Measurements from ENCODE around the gene KANSL3. TPM values are rescaled to one million over a fixed set of nuclear protein-coding genes. Genes with fewer than 3 reads are reported as not detected.

Gene KANSL3
- total and polyA plus RNA-seq, 2 experiments from 2014 or later, result 8.9 to 31.4 TPM

DNA sequence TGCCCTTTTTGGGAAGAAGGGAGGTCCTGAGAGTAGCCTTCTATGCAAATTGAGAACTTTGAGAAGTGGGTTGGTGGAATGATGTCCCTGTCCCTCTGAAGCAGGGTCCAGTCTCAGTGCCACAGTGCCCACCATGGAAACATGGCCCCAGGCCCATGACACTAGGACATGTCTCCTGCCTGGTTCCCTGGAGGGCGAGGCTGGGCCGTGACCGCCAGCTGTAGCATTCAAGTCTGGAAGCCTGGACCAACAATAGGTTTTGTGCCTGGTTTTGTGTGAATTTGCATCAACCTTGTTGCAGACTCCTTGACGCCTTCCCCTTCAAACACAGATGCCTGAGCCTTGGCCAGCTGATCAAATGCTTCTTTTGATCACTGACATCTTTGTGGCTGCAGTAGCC lies 74.1 kb downstream of the KANSL3 start (continued):
- TF ChIP-seq, protein P1, sequence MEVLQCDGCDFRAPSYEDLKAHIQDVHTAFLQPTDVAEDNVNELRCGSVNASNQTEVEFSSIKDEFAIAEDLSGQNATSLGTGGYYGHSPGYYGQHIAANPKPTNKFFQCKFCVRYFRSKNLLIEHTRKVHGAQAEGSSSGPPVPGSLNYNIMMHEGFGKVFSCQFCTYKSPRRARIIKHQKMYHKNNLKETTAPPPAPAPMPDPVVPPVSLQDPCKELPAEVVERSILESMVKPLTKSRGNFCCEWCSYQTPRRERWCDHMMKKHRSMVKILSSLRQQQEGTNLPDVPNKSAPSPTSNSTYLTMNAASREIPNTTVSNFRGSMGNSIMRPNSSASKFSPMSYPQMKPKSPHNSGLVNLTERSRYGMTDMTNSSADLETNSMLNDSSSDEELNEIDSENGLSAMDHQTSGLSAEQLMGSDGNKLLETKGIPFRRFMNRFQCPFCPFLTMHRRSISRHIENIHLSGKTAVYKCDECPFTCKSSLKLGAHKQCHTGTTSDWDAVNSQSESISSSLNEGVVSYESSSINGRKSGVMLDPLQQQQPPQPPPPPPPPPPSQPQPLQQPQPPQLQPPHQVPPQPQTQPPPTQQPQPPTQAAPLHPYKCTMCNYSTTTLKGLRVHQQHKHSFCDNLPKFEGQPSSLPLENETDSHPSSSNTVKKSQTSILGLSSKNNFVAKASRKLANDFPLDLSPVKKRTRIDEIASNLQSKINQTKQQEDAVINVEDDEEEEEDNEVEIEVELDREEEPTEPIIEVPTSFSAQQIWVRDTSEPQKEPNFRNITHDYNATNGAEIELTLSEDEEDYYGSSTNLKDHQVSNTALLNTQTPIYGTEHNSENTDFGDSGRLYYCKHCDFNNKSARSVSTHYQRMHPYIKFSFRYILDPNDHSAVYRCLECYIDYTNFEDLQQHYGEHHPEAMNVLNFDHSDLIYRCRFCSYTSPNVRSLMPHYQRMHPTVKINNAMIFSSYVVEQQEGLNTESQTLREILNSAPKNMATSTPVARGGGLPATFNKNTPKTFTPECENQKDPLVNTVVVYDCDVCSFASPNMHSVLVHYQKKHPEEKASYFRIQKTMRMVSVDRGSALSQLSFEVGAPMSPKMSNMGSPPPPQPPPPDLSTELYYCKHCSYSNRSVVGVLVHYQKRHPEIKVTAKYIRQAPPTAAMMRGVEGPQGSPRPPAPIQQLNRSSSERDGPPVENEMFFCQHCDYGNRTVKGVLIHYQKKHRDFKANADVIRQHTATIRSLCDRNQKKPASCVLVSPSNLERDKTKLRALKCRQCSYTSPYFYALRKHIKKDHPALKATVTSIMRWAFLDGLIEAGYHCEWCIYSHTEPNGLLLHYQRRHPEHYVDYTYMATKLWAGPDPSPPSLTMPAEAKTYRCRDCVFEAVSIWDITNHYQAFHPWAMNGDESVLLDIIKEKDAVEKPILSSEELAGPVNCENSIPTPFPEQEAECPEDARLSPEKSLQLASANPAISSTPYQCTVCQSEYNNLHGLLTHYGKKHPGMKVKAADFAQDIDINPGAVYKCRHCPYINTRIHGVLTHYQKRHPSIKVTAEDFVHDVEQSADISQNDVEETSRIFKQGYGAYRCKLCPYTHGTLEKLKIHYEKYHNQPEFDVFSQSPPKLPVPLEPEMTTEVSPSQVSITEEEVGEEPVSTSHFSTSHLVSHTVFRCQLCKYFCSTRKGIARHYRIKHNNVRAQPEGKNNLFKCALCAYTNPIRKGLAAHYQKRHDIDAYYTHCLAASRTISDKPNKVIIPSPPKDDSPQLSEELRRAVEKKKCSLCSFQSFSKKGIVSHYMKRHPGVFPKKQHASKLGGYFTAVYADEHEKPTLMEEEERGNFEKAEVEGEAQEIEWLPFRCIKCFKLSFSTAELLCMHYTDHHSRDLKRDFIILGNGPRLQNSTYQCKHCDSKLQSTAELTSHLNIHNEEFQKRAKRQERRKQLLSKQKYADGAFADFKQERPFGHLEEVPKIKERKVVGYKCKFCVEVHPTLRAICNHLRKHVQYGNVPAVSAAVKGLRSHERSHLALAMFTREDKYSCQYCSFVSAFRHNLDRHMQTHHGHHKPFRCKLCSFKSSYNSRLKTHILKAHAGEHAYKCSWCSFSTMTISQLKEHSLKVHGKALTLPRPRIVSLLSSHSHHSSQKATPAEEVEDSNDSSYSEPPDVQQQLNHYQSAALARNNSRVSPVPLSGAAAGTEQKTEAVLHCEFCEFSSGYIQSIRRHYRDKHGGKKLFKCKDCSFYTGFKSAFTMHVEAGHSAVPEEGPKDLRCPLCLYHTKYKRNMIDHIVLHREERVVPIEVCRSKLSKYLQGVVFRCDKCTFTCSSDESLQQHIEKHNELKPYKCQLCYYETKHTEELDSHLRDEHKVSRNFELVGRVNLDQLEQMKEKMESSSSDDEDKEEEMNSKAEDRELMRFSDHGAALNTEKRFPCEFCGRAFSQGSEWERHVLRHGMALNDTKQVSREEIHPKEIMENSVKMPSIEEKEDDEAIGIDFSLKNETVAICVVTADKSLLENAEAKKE (CRISPR knock-in tag; IDR thresholded peaks at IDR 0.05), result no peak
- TF ChIP-seq, protein P2, sequence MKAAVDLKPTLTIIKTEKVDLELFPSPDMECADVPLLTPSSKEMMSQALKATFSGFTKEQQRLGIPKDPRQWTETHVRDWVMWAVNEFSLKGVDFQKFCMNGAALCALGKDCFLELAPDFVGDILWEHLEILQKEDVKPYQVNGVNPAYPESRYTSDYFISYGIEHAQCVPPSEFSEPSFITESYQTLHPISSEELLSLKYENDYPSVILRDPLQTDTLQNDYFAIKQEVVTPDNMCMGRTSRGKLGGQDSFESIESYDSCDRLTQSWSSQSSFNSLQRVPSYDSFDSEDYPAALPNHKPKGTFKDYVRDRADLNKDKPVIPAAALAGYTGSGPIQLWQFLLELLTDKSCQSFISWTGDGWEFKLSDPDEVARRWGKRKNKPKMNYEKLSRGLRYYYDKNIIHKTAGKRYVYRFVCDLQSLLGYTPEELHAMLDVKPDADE (IDR thresholded peaks at IDR 0.05), result no peak

DNA sequence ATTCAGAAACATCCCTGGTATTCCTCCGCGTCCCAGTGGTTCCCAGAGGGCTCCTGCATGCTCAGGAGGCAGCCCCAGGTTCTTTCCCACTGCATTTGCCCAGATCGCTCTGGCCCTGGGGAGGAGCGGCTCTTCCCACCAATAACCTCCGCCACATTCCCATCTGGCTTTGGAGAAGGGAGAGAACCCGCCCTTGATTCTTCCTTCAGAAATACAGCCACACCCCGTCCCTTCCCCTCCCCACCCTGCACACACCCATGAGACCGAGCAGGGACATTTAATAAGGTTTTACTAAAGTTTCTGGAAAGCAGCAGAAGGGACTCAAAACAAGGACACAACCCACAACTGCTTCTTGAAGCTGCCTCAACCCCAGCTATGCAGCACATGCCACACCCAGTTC lies 79.6 kb downstream of the KANSL3 start:
- H4K20me1 ChIP-seq (replicated peaks; ENCODE audit: insufficient read depth), result no peaks in the 10 kb centered on the region
- ATAC-seq (no peak), DNase-seq (ENCODE audit: low spot score) (no peak)
- no peak overlapping the region for H3K4me3 ChIP-seq
- Mint-ChIP-seq H3K27me3 (ENCODE audit: insufficient read depth, low read depth, poor library complexity) (peaks cover 14% of the 10 kb centered on the region), H3K27ac (no peak overlapping the region), H3K36me3 (ENCODE audit: low read depth) (no peaks in the 10 kb centered on the region), H3K4me3 (no peak overlapping the region), H3K9me3 (peaks cover 3% of the 10 kb centered on the region; the same call in 2 of the 3 replicates), H3K4me1 (peaks cover 14% of the 10 kb centered on the region)
- H3K27me3 ChIP-seq (ENCODE audit: insufficient read depth), result no peaks in the 10 kb centered on the region
- H3K36me3 ChIP-seq (ENCODE audit: insufficient read depth), result no peaks in the 10 kb centered on the region
- no peak overlapping the region for H3K27ac ChIP-seq (ENCODE audit: low read depth)
- H3K79me2 ChIP-seq (replicated peaks; ENCODE audit: insufficient read depth), result no peaks in the 10 kb centered on the region
- H3K4me1 ChIP-seq (ENCODE audit: insufficient read depth), result no peaks in the 10 kb centered on the region
- no peak overlapping the region for H3K4me2 ChIP-seq
- H3F3A ChIP-seq (replicated peaks; ENCODE audit: low read depth), result no peaks in the 10 kb centered on the region
- H3K9me2 ChIP-seq (ENCODE audit: insufficient read depth), result no peaks in the 10 kb centered on the region
- H2AFZ ChIP-seq, result no peak overlapping the region
- TF ChIP-seq ZNF331 (CRISPR knock-in tag; IDR thresholded peaks at IDR 0.05; ENCODE audit: low read depth), result no peak
- TF ChIP-seq, protein P1 (CRISPR knock-in tag; IDR thresholded peaks at IDR 0.05), result no peak
- TF ChIP-seq STAT1 (IDR thresholded peaks at IDR 0.05; ENCODE audit: unreplicated experiment), result no peak
- TF ChIP-seq, protein P3, sequence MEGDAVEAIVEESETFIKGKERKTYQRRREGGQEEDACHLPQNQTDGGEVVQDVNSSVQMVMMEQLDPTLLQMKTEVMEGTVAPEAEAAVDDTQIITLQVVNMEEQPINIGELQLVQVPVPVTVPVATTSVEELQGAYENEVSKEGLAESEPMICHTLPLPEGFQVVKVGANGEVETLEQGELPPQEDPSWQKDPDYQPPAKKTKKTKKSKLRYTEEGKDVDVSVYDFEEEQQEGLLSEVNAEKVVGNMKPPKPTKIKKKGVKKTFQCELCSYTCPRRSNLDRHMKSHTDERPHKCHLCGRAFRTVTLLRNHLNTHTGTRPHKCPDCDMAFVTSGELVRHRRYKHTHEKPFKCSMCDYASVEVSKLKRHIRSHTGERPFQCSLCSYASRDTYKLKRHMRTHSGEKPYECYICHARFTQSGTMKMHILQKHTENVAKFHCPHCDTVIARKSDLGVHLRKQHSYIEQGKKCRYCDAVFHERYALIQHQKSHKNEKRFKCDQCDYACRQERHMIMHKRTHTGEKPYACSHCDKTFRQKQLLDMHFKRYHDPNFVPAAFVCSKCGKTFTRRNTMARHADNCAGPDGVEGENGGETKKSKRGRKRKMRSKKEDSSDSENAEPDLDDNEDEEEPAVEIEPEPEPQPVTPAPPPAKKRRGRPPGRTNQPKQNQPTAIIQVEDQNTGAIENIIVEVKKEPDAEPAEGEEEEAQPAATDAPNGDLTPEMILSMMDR (conservative IDR thresholded peaks at IDR 0.05; ENCODE audit: low read depth in 2 of 2), result no peak
- TF ChIP-seq EZH2 (IDR thresholded peaks at IDR 0.05; ENCODE audit: low read depth, unreplicated experiment), result no peak
